ENCODE data around the gene SPNS2.

Gene SPNS2

DNA sequence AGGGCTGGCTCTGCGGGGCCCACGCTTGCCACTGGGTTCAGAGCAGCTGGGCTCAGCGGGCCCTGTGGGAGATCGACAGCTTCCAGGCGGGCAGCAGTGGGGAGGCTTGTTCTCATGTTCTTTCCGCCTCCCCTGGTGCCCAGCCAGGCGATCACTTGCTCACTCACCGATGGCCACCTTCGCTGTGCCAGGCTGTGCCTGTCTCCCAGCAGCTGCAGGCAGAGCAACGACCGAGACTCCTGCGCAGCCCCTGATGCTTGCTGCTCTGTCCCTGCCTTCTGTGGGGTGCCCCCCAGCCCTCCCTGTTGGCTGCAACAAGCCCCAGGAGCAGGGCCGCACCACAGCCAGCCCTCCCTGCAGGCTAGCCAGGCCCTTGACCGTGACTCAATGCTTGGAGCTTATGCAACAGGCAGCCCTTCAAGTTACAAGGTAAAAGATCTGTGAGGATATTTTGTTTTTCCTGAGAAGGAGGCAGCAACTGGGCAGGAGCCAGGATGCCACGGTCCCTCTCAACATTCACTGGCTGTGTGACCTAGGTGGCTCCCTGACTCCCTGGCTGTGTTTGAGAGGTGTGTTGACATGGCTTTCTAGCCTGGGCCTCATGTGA is 9.6 kb upstream of the SPNS2 start:
- TF ChIP-seq, protein P1, sequence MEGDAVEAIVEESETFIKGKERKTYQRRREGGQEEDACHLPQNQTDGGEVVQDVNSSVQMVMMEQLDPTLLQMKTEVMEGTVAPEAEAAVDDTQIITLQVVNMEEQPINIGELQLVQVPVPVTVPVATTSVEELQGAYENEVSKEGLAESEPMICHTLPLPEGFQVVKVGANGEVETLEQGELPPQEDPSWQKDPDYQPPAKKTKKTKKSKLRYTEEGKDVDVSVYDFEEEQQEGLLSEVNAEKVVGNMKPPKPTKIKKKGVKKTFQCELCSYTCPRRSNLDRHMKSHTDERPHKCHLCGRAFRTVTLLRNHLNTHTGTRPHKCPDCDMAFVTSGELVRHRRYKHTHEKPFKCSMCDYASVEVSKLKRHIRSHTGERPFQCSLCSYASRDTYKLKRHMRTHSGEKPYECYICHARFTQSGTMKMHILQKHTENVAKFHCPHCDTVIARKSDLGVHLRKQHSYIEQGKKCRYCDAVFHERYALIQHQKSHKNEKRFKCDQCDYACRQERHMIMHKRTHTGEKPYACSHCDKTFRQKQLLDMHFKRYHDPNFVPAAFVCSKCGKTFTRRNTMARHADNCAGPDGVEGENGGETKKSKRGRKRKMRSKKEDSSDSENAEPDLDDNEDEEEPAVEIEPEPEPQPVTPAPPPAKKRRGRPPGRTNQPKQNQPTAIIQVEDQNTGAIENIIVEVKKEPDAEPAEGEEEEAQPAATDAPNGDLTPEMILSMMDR (conservative IDR thresholded peaks at IDR 0.05) = no peak
- no peak overlapping the region for H3K27ac ChIP-seq

DNA sequence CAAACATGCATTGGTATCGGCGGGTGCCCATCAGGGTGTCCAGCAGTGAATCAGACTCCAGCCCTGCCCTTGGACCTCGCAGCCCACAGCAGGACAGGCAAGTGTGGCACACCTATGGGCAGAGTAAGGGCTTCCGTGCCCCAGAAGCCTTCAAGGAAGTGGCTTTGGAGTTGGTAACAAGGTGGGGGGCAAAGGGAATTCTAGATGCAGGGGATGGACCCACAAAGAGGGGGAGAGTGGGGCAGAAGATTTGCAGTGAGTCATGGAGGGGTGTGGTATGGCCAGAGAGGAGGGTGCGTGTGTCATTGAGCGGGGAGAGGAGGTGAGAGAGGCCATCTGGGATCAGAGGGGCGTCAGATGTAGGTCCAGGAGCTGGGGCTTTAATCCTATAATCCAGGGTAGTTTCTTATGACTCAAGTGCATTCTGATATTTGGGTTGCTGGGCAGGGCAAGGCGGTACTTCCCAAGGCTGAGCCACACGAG is 8.5 kb upstream of the SPNS2 start:
- no peak overlapping the region for H3K27ac ChIP-seq
- TF ChIP-seq, protein P1 (conservative IDR thresholded peaks at IDR 0.05) = no peak

GRCh38 chr17:4490637-4491061 is 8.0 kb upstream of the SPNS2 start:
- H3K27ac ChIP-seq = no peak overlapping the region

DNA sequence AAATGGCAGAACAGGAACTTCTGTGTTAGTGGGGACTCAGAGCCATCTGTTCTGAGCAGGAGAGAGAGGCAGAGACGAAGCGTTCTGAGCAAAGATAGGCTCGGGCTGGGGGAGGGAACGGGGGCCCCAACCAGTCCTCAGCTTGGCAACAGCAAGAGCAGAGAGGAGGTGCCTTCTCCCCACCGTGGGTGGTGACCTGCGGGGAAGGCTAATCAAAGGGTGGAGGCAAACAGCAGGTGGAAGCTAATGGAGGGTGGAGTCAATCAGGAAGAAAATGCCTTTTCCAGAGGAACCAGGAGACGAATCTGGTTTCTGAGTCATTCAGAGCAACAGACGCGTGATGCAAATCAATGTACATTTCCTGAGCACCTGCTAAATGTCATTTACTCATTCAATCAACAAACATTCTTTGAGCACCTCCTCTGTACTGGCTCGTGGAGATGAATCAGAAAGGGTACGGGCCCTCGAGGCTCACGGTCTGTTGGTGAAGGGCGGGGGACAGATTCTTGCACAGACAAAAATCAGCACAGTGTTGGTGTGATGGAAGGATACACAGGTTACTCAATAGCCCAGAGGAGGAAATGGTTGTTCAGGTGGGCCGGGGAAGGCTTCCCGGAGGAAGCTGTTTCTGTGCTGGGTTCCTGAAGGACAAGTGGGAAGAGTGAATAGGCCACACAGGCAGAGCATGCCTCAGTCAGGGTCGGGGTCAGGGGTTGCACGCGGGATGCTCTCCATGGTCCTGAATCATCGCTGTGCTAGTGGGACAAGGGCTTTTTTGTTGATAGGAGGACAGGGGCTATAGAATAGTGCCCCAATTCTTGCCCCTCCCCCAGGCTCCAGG is 5.7 kb upstream of the SPNS2 start:
- TF ChIP-seq, protein P1 (conservative IDR thresholded peaks at IDR 0.05) = no peak
- H3K27ac ChIP-seq = no peak overlapping the region

More at GRCh38 chr17:4490637-4491061, 8.0 kb upstream of the SPNS2 start:
- TF ChIP-seq, protein P1 (conservative IDR thresholded peaks at IDR 0.05) = no peak

- no peak overlapping the region for H3K27ac ChIP-seq
- TF ChIP-seq, protein P1 (conservative IDR thresholded peaks at IDR 0.05) = no peak
Observed at GRCh38 chr17:4497101-4497824, 1.4 kb upstream of the SPNS2 start.

GRCh38 chr17:4499431-4500190 is 930 bp downstream of the SPNS2 start:
- TF ChIP-seq, protein P1 (conservative IDR thresholded peaks at IDR 0.05) = 0 out of 2 replicates have a peak, but pooled peaks have one; percentile 16
- peak overlapping the region; percentile 22; the same call in 1 of the 2 replicates for H3K27ac ChIP-seq

All from VCaP (cell line).